Measurements from ENCODE around the gene FAM47E. TPM values are rescaled to one million over a fixed set of nuclear protein-coding genes. Genes with fewer than 3 reads are reported as not detected.

The FAM47E gene
- total and polyA plus RNA-seq, 2 of the 13 experiments (the other 11 are each of a cell fraction or from before 2014, with no cell fraction given), result 0.33 to 0.66 TPM

- CTCF ChIA-PET (ENCODE audit: low intra/inter-chr PET ratio, low total read pairs), result no interaction called here
- Histone ChIP-seq H3K4me2 (ENCODE audit: low read depth, low read length) (no peak overlapping the region), H3K27me3 (ENCODE audit: control insufficient read depth in 1 of 2, insufficient read depth in 2 of 2, low read length in 2 of 2) (no peaks in the 10 kb centered on the region; a peak in 1 of 5 replicates), H2AFZ (ENCODE audit: low read length) (no peak overlapping the region), H3K4me1 (ENCODE audit: insufficient read depth, low read length) (peaks cover 12% of the 10 kb centered on the region), H3K27ac (ENCODE audit: extremely low read length, insufficient read depth, low read length) (no peak overlapping the region), H3K9ac (ENCODE audit: insufficient read depth, low read depth, low read length) (no peak overlapping the region), H4K20me1 (ENCODE audit: insufficient read depth, low read length) (no peaks in the 10 kb centered on the region), H3K79me2 (ENCODE audit: insufficient read depth, low read length) (no peaks in the 10 kb centered on the region), H3K36me3 (replicated peaks in 1 of 2; ENCODE audit: control insufficient read depth in 1 of 2, insufficient read depth in 2 of 2, low read length in 2 of 2) (no peaks in the 10 kb centered on the region), H3K4me3 (replicated peaks in 1 of 3; ENCODE audit: insufficient read depth in 1 of 3, low read depth in 2 of 3, low read length in 3 of 3) (no peak overlapping the region), H3K9me3 (ENCODE audit: low read length) (no peaks in the 10 kb centered on the region)
- DNase-seq (ENCODE audit: low spot score), result no peak
- FAIRE-seq, result no peak
- intact Hi-C loops (cut with micrococcal nuclease; ENCODE audit: unreplicated experiment) (no loop called here), in situ Hi-C loops (cut with HindIII; ENCODE audit: extremely low pct_ligation_motif_present, low pct_unique_long_range_greater_than_20kb) (no loop called here)
- no peak for ATAC-seq
- BruUV-seq (replicated peaks), result no TSS peak
- POLR2A ChIA-PET, result no interaction called here
- no peak for TF ChIP-seq ZNF136 (CRISPR knock-in tag; IDR thresholded peaks at IDR 0.05; ENCODE audit: low read depth)
- TF ChIP-seq, protein P1, sequence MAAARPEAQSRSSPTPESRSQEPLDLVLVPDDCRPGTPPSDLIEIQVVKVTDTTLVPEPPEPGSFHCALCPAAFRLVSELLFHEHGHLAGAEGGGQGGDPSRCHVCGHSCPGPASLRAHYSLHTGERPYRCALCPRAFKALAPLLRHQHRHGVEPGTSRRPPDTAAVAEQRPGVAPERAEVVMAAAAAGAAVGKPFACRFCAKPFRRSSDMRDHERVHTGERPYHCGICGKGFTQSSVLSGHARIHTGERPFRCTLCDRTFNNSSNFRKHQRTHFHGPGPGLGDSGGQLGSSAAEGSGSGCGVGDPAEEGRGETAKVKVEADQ (CRISPR knock-in tag; IDR thresholded peaks at IDR 0.05; ENCODE audit: borderline replicate concordance), result no peak
- no peak for TF ChIP-seq RFX1 (IDR thresholded peaks at IDR 0.05)
- no peak for TF ChIP-seq ZNF773 (CRISPR knock-in tag; IDR thresholded peaks at IDR 0.05; ENCODE audit: borderline replicate concordance)
- TF ChIP-seq MATR3 (CRISPR knock-in tag; IDR thresholded peaks at IDR 0.05), result no peak
- TF ChIP-seq DRAP1 (CRISPR knock-in tag; IDR thresholded peaks at IDR 0.05), result no peak
- no peak for TF ChIP-seq ZKSCAN5 (CRISPR knock-in tag; IDR thresholded peaks at IDR 0.05)
- TF ChIP-seq, protein P2, sequence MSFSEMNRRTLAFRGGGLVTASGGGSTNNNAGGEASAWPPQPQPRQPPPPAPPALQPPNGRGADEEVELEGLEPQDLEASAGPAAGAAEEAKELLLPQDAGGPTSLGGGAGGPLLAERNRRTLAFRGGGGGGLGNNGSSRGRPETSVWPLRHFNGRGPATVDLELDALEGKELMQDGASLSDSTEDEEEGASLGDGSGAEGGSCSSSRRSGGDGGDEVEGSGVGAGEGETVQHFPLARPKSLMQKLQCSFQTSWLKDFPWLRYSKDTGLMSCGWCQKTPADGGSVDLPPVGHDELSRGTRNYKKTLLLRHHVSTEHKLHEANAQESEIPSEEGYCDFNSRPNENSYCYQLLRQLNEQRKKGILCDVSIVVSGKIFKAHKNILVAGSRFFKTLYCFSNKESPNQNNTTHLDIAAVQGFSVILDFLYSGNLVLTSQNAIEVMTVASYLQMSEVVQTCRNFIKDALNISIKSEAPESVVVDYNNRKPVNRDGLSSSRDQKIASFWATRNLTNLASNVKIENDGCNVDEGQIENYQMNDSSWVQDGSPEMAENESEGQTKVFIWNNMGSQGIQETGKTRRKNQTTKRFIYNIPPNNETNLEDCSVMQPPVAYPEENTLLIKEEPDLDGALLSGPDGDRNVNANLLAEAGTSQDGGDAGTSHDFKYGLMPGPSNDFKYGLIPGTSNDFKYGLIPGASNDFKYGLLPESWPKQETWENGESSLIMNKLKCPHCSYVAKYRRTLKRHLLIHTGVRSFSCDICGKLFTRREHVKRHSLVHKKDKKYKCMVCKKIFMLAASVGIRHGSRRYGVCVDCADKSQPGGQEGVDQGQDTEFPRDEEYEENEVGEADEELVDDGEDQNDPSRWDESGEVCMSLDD (CRISPR knock-in tag; IDR thresholded peaks at IDR 0.05; ENCODE audit: borderline replicate concordance), result no peak
These were observed 4.7 kb upstream of the FAM47E start for GRCh38 chr4:76246852-76247251.
